Measurements from ENCODE around the gene DIABLO.

- no peak for TF ChIP-seq CTCF (IDR thresholded peaks at IDR 0.05)
- no peak for TF ChIP-seq POLR2A (IDR thresholded peaks at IDR 0.05)
Measured at GRCh38 chr12:122200541-122201175, 25.2 kb downstream of the DIABLO start.

All from prostate gland (tissue), 2 donors.